ENCODE results near the gene ATP1A2. TPM values are rescaled to one million over a fixed set of nuclear protein-coding genes. Genes with fewer than 3 reads are reported as not detected.

Gene ATP1A2
- total and polyA plus RNA-seq, 3 experiments from 2014 or later = not detected

- ChIA-PET CTCF (no interaction called here), POLR2A (no interaction called here)
- no peaks in the 10 kb centered on the region for H3K36me3 Mint-ChIP-seq
- no peaks in the 10 kb centered on the region for H3K4me1 ChIP-seq (ENCODE audit: insufficient read depth, low read length)
- no peak overlapping the region for H3K27ac ChIP-seq (ENCODE audit: low read depth, low read length)
- DNase-seq = no peak
- H3K27me3 ChIP-seq (ENCODE audit: insufficient read depth, low read length, poor library complexity, severe bottlenecking) = no peaks in the 10 kb centered on the region
- no peaks in the 10 kb centered on the region for H3K36me3 ChIP-seq (ENCODE audit: insufficient read depth, low read length)
- H3K9me3 Mint-ChIP-seq = peaks cover 0 to 2% (median 0%) of the 10 kb centered on the region in 5 donors
- H3K27ac Mint-ChIP-seq = no peak overlapping the region
- H3K4me3 Mint-ChIP-seq = no peak overlapping the region
- H3K27me3 Mint-ChIP-seq = peaks cover 15 to 19% of the 10 kb centered on the region in 2 donors
- no peaks in the 10 kb centered on the region for H3K9me3 ChIP-seq (ENCODE audit: low read length)
- H3K4me1 Mint-ChIP-seq = no peaks in the 10 kb centered on the region
- no peak overlapping the region for H3K4me3 ChIP-seq (ENCODE audit: low read length)
These were observed 20.8 kb downstream of the ATP1A2 start for GRCh38 chr1:160136121-160136925.

- no peak overlapping the region for H3K4me3 ChIP-seq (ENCODE audit: low read length)
- no peaks in the 10 kb centered on the region for H3K4me1 ChIP-seq (ENCODE audit: insufficient read depth, low read length)
- no peak for DNase-seq
- peaks cover 0 to 2% (median 0%) of the 10 kb centered on the region in 5 donors for H3K9me3 Mint-ChIP-seq
- POLR2A ChIA-PET = no interaction called here
- H3K27me3 ChIP-seq (ENCODE audit: insufficient read depth, low read length, poor library complexity, severe bottlenecking) = no peaks in the 10 kb centered on the region
- no peaks in the 10 kb centered on the region for H3K36me3 ChIP-seq (ENCODE audit: insufficient read depth, low read length)
- no peak overlapping the region for H3K4me3 Mint-ChIP-seq
- peaks cover 20 to 23% of the 10 kb centered on the region in 2 donors for H3K27me3 Mint-ChIP-seq
- H3K27ac ChIP-seq (ENCODE audit: low read depth, low read length) = no peak overlapping the region
- no peaks in the 10 kb centered on the region for H3K36me3 Mint-ChIP-seq
- no peaks in the 10 kb centered on the region for H3K9me3 ChIP-seq (ENCODE audit: low read length)
- no peaks in the 10 kb centered on the region for H3K4me1 Mint-ChIP-seq
- CTCF ChIA-PET = no interaction called here
- H3K27ac Mint-ChIP-seq = no peak overlapping the region
These were observed 21.3 kb downstream of the ATP1A2 start for GRCh38 chr1:160136926-160137200.

GRCh38 chr1:160137216-160137862 is 21.8 kb downstream of the ATP1A2 start:
- H3K27me3 ChIP-seq (ENCODE audit: insufficient read depth, low read length, poor library complexity, severe bottlenecking) = no peaks in the 10 kb centered on the region
- H3K27ac ChIP-seq (ENCODE audit: low read depth, low read length) = no peak overlapping the region
- peaks cover 0 to 2% (median 0%) of the 10 kb centered on the region in 5 donors for H3K9me3 Mint-ChIP-seq
- no peak overlapping the region for H3K27ac Mint-ChIP-seq
- H3K27me3 Mint-ChIP-seq = peaks cover 21 to 24% of the 10 kb centered on the region in 2 donors
- ChIA-PET POLR2A (no interaction called here), CTCF (no interaction called here)
- H3K4me3 ChIP-seq (ENCODE audit: low read length) = no peak overlapping the region
- H3K4me1 ChIP-seq (ENCODE audit: insufficient read depth, low read length) = no peaks in the 10 kb centered on the region
- H3K36me3 Mint-ChIP-seq = no peaks in the 10 kb centered on the region
- no peak overlapping the region for H3K4me3 Mint-ChIP-seq
- no peaks in the 10 kb centered on the region for H3K36me3 ChIP-seq (ENCODE audit: insufficient read depth, low read length)
- H3K9me3 ChIP-seq (ENCODE audit: low read length) = no peaks in the 10 kb centered on the region
- DNase-seq = no peak
- no peaks in the 10 kb centered on the region for H3K4me1 Mint-ChIP-seq

GRCh38 chr1:160139840-160140239 is 24.3 kb downstream of the ATP1A2 start:
- peaks cover 0 to 2% (median 0%) of the 10 kb centered on the region in 5 donors for H3K9me3 Mint-ChIP-seq
- POLR2A ChIA-PET = no interaction called here
- no peaks in the 10 kb centered on the region for H3K9me3 ChIP-seq (ENCODE audit: low read length)
- no peak overlapping the region for H3K27ac Mint-ChIP-seq
- H3K4me1 ChIP-seq (ENCODE audit: insufficient read depth, low read length) = no peaks in the 10 kb centered on the region
- peaks cover 28 to 37% of the 10 kb centered on the region in 2 donors for H3K27me3 Mint-ChIP-seq
- no peak for DNase-seq
- H3K27ac ChIP-seq (ENCODE audit: low read depth, low read length) = no peak overlapping the region
- no peaks in the 10 kb centered on the region for H3K4me1 Mint-ChIP-seq
- H3K4me3 ChIP-seq (ENCODE audit: low read length) = no peak overlapping the region
- CTCF ChIA-PET = no interaction called here
- no peaks in the 10 kb centered on the region for H3K36me3 ChIP-seq (ENCODE audit: insufficient read depth, low read length)
- no peaks in the 10 kb centered on the region for H3K27me3 ChIP-seq (ENCODE audit: insufficient read depth, low read length, poor library complexity, severe bottlenecking)
- H3K36me3 Mint-ChIP-seq = no peaks in the 10 kb centered on the region
- H3K4me3 Mint-ChIP-seq = no peak overlapping the region

- H3K27me3 ChIP-seq (ENCODE audit: insufficient read depth, low read length, poor library complexity, severe bottlenecking) = no peaks in the 10 kb centered on the region
- Mint-ChIP-seq H3K27ac (no peak overlapping the region), H3K4me1 (no peaks in the 10 kb centered on the region), H3K27me3 (peaks cover 28 to 37% of the 10 kb centered on the region in 2 donors), H3K4me3 (no peak overlapping the region), H3K9me3 (no peaks in the 10 kb centered on the region), H3K36me3 (no peaks in the 10 kb centered on the region)
- no peaks in the 10 kb centered on the region for H3K9me3 ChIP-seq (ENCODE audit: low read length)
- ChIA-PET POLR2A (no interaction called here), CTCF (no interaction called here)
- no peaks in the 10 kb centered on the region for H3K36me3 ChIP-seq (ENCODE audit: insufficient read depth, low read length)
- no peaks in the 10 kb centered on the region for H3K4me1 ChIP-seq (ENCODE audit: insufficient read depth, low read length)
- H3K27ac ChIP-seq (ENCODE audit: low read depth, low read length) = no peak overlapping the region
- no peak overlapping the region for H3K4me3 ChIP-seq (ENCODE audit: low read length)
- no peak for DNase-seq
These were observed 28.1 kb downstream of the ATP1A2 start for GRCh38 chr1:160143695-160144094.

- H3K9me3 Mint-ChIP-seq = no peaks in the 10 kb centered on the region
- CTCF ChIA-PET = no interaction called here
- POLR2A ChIA-PET = no interaction called here
- H3K27me3 Mint-ChIP-seq = peaks cover 23 to 34% of the 10 kb centered on the region in 2 donors
- H3K4me3 Mint-ChIP-seq = no peak overlapping the region
- Histone ChIP-seq H3K4me3 (ENCODE audit: low read length) (no peak overlapping the region), H3K27ac (ENCODE audit: low read depth, low read length) (no peak overlapping the region), H3K4me1 (ENCODE audit: insufficient read depth, low read length) (no peaks in the 10 kb centered on the region), H3K9me3 (ENCODE audit: low read length) (no peaks in the 10 kb centered on the region), H3K36me3 (ENCODE audit: insufficient read depth, low read length) (no peaks in the 10 kb centered on the region), H3K27me3 (ENCODE audit: insufficient read depth, low read length, poor library complexity, severe bottlenecking) (no peaks in the 10 kb centered on the region)
- no peaks in the 10 kb centered on the region for H3K4me1 Mint-ChIP-seq
- DNase-seq = no peak
- H3K36me3 Mint-ChIP-seq = no peaks in the 10 kb centered on the region
- H3K27ac Mint-ChIP-seq = no peak overlapping the region
These were observed 29.4 kb downstream of the ATP1A2 start for GRCh38 chr1:160144921-160145320.

- ChIA-PET POLR2A (no interaction called here), CTCF (no interaction called here)
- Mint-ChIP-seq H3K36me3 (no peaks in the 10 kb centered on the region), H3K27ac (no peak overlapping the region), H3K4me3 (no peak overlapping the region), H3K9me3 (no peaks in the 10 kb centered on the region), H3K4me1 (no peaks in the 10 kb centered on the region), H3K27me3 (peaks cover 20 to 26% of the 10 kb centered on the region in 2 donors)
- Histone ChIP-seq H3K36me3 (ENCODE audit: insufficient read depth, low read length) (no peaks in the 10 kb centered on the region), H3K4me3 (ENCODE audit: low read length) (no peak overlapping the region), H3K9me3 (ENCODE audit: low read length) (no peaks in the 10 kb centered on the region), H3K27me3 (ENCODE audit: insufficient read depth, low read length, poor library complexity, severe bottlenecking) (no peaks in the 10 kb centered on the region), H3K4me1 (ENCODE audit: insufficient read depth, low read length) (no peaks in the 10 kb centered on the region), H3K27ac (ENCODE audit: low read depth, low read length) (no peak overlapping the region)
- no peak for DNase-seq
These were observed 30.5 kb downstream of the ATP1A2 start for GRCh38 chr1:160146107-160146506.

GRCh38 chr1:160148121-160148520 is 32.6 kb downstream of the ATP1A2 start:
- H3K27ac ChIP-seq (ENCODE audit: low read depth, low read length) = no peak overlapping the region
- no peaks in the 10 kb centered on the region for H3K36me3 ChIP-seq (ENCODE audit: insufficient read depth, low read length)
- H3K9me3 Mint-ChIP-seq = no peaks in the 10 kb centered on the region

More at GRCh38 chr1:160148121-160148520, 32.6 kb downstream of the ATP1A2 start:
- no peaks in the 10 kb centered on the region for H3K36me3 Mint-ChIP-seq
- H3K4me3 Mint-ChIP-seq = no peak overlapping the region
- H3K27me3 Mint-ChIP-seq = peaks cover 8 to 9% of the 10 kb centered on the region in 2 donors
- no peak for DNase-seq
- Histone ChIP-seq H3K9me3 (ENCODE audit: low read length) (no peaks in the 10 kb centered on the region), H3K4me3 (ENCODE audit: low read length) (no peak overlapping the region), H3K4me1 (ENCODE audit: insufficient read depth, low read length) (no peaks in the 10 kb centered on the region), H3K27me3 (ENCODE audit: insufficient read depth, low read length, poor library complexity, severe bottlenecking) (no peaks in the 10 kb centered on the region)
- H3K4me1 Mint-ChIP-seq = no peaks in the 10 kb centered on the region
- POLR2A ChIA-PET = no interaction called here
- no peak overlapping the region for H3K27ac Mint-ChIP-seq
- CTCF ChIA-PET = no interaction called here
